Activated naive CD4-positive, alpha-beta T cell treated with anti-CD3 and anti-CD28 coated beads, Interleukin-2, amount 50 U/mL, for 72 hours (primary cell): ENCODE data around the gene ZNF556. TPM values are rescaled to one million over a fixed set of nuclear protein-coding genes. Genes with fewer than 3 reads are reported as not detected.

Source experiments
- ATAC-seq, 2 donors: fragments of 150-1000 bp; cut with Tn5 transposase; 2 replicates each; pipeline ENCODE4 v1.10.0; 2021; ENCODE audit warnings: mild to moderate bottlenecking in 2 of 2, moderate library complexity in 2 of 2
- DNase-seq, 2 donors: peaks; one replicate each; pipeline ENCODE4 v3.0.0; 2021 to 2022; ENCODE audit warnings: low spot score in 2 of 2
- H3K27ac Mint-ChIP-seq, 2 donors: one replicate each; pipeline ENCODE4 v1.8.0; 2022; ENCODE audit warnings: mild to moderate bottlenecking in 2 of 2, mixed read lengths in 2 of 2
- H3K36me3 Mint-ChIP-seq, 2 donors: one replicate each; pipeline ENCODE4 v1.8.0; 2022; ENCODE audit warnings: mixed read lengths in 2 of 2
- H3K9me3 Mint-ChIP-seq, 2 donors: one replicate each; pipeline ENCODE4 v1.8.0; 2022; ENCODE audit warnings: mixed read lengths in 2 of 2
- total RNA-seq, 2 donors: library from RNA; stranded (reverse); gene quantifications; one replicate each; pipeline ENCODE4 v1.2.3, GENCODE V29; 2022

ZNF556 gene
- total RNA-seq = under 1 TPM in 1 of 2 donors, not detected in 1; 0.30 TPM

- ATAC-seq = peak; percentile 32 to 94
- Mint-ChIP-seq H3K27ac (peak within 1 kb of the TSS in 1 of 2 donors; percentile 43), H3K9me3 (peaks cover 0 to 13% of the 10 kb centered on the region in 2 donors), H3K36me3 (no peaks in the 10 kb centered on the region)
- peak in 1 of 2 donors; percentile 62 for DNase-seq
Measured at GRCh38 chr19:2867025-2867991, at the start of gene ZNF556. Gene ZNF556, plus strand, starts transcription at chr19:2867335. Its CDS starts 87 bp downstream, at chr19:2867422.

- no peaks in the 10 kb centered on the region for H3K36me3 Mint-ChIP-seq
- peak; percentile 95 to 98 for ATAC-seq
- DNase-seq = peak; percentile 96 to 99
- peak within 1 kb of the TSS; percentile 56 to 79 for H3K27ac Mint-ChIP-seq
- H3K9me3 Mint-ChIP-seq = peaks cover 0 to 4% of the 10 kb centered on the region in 2 donors
Measured at GRCh38 chr19:2819540-2820111, 47.5 kb upstream of the ZNF556 start, which contains the start of gene ZNF554. Gene ZNF554, plus strand, starts transcription at chr19:2819868. Its CDS starts 204 bp downstream, at chr19:2820072.

- Mint-ChIP-seq H3K9me3 (peaks cover 0 to 4% of the 10 kb centered on the region in 2 donors), H3K36me3 (no peaks in the 10 kb centered on the region), H3K27ac (peak overlapping the region; percentile 18 to 44)
- peak in 1 of 2 donors; percentile 23 for ATAC-seq
- DNase-seq = no peak
Measured at GRCh38 chr19:2820112-2820702, 46.9 kb upstream of the ZNF556 start.

- Mint-ChIP-seq H3K9me3 (peaks cover 0 to 11% of the 10 kb centered on the region in 2 donors), H3K36me3 (peaks cover 6 to 8% of the 10 kb centered on the region in 2 donors), H3K27ac (no peak overlapping the region)
- no peak for DNase-seq
- no peak for ATAC-seq
Measured at GRCh38 chr19:2822846-2823245, 44.3 kb upstream of the ZNF556 start.

- ATAC-seq = no peak
- no peak for DNase-seq
- Mint-ChIP-seq H3K36me3 (peaks cover 14 to 16% of the 10 kb centered on the region in 2 donors), H3K27ac (no peak overlapping the region), H3K9me3 (peaks cover 4 to 17% of the 10 kb centered on the region in 2 donors)
Measured at GRCh38 chr19:2823646-2824045, 43.5 kb upstream of the ZNF556 start.

GRCh38 chr19:2824129-2824528, 43.0 kb upstream of the ZNF556 start:
- H3K36me3 Mint-ChIP-seq = peaks cover 15 to 19% of the 10 kb centered on the region in 2 donors
- peaks cover 5 to 19% of the 10 kb centered on the region in 2 donors for H3K9me3 Mint-ChIP-seq
- no peak overlapping the region for H3K27ac Mint-ChIP-seq
- ATAC-seq (no peak), DNase-seq (no peak)

GRCh38 chr19:2827022-2827421, 40.1 kb upstream of the ZNF556 start:
- ATAC-seq (no peak), DNase-seq (no peak)
- Mint-ChIP-seq H3K36me3 (peaks cover 15 to 35% of the 10 kb centered on the region in 2 donors), H3K27ac (no peak overlapping the region), H3K9me3 (peaks cover 8 to 19% of the 10 kb centered on the region in 2 donors)

- DNase-seq (no peak), ATAC-seq (no peak)
- Mint-ChIP-seq H3K9me3 (peaks cover 11 to 24% of the 10 kb centered on the region in 2 donors), H3K27ac (peak overlapping the region in 1 of 2 donors; percentile 32), H3K36me3 (peaks cover 20 to 45% of the 10 kb centered on the region in 2 donors)
Measured at GRCh38 chr19:2827840-2828489, 39.2 kb upstream of the ZNF556 start.

GRCh38 chr19:2834294-2834871, 32.8 kb upstream of the ZNF556 start:
- H3K9me3 Mint-ChIP-seq = peaks cover 34% of the 10 kb centered on the region in 2 donors
- no peak for DNase-seq
- H3K36me3 Mint-ChIP-seq = peaks cover 34 to 58% of the 10 kb centered on the region in 2 donors
- H3K27ac Mint-ChIP-seq = no peak overlapping the region
- no peak for ATAC-seq

GRCh38 chr19:2837430-2837829, 29.7 kb upstream of the ZNF556 start:
- DNase-seq = no peak
- no peak for ATAC-seq
- no peak overlapping the region for H3K27ac Mint-ChIP-seq
- peaks cover 39 to 49% of the 10 kb centered on the region in 2 donors for H3K36me3 Mint-ChIP-seq
- peaks cover 30 to 36% of the 10 kb centered on the region in 2 donors for H3K9me3 Mint-ChIP-seq

GRCh38 chr19:2840794-2841791, 26.0 kb upstream of the ZNF556 start, which contains the start of gene ZNF555:
Gene ZNF555, plus strand, starts transcription at chr19:2841475. Its CDS starts 98 bp downstream, at chr19:2841573.
- Mint-ChIP-seq H3K27ac (peak within 1 kb of the TSS; percentile 22 to 88), H3K36me3 (peaks cover 19 to 38% of the 10 kb centered on the region in 2 donors), H3K9me3 (peaks cover 8 to 16% of the 10 kb centered on the region in 2 donors)
- ATAC-seq (peak; percentile 99 to 100), DNase-seq (peak; percentile 94 to 99)

GRCh38 chr19:2841855-2842574, 25.1 kb upstream of the ZNF556 start:
- ATAC-seq = no peak
- Mint-ChIP-seq H3K27ac (no peak overlapping the region), H3K36me3 (peaks cover 10 to 29% of the 10 kb centered on the region in 2 donors), H3K9me3 (peaks cover 0 to 11% of the 10 kb centered on the region in 2 donors)
- no peak for DNase-seq

- H3K9me3 Mint-ChIP-seq = peaks cover 2 to 13% of the 10 kb centered on the region in 2 donors
- peaks cover 13 to 34% of the 10 kb centered on the region in 2 donors for H3K36me3 Mint-ChIP-seq
- ATAC-seq (no peak), DNase-seq (no peak)
- H3K27ac Mint-ChIP-seq = no peak overlapping the region
Measured at GRCh38 chr19:2845107-2845506, 22.0 kb upstream of the ZNF556 start.

GRCh38 chr19:2846180-2846894, 20.8 kb upstream of the ZNF556 start:
- ATAC-seq (no peak), DNase-seq (no peak)
- Mint-ChIP-seq H3K27ac (no peak overlapping the region), H3K36me3 (peaks cover 18 to 38% of the 10 kb centered on the region in 2 donors), H3K9me3 (peaks cover 9 to 20% of the 10 kb centered on the region in 2 donors)
